ENCODE measurements around the gene RREB1.

Gene RREB1

DNA sequence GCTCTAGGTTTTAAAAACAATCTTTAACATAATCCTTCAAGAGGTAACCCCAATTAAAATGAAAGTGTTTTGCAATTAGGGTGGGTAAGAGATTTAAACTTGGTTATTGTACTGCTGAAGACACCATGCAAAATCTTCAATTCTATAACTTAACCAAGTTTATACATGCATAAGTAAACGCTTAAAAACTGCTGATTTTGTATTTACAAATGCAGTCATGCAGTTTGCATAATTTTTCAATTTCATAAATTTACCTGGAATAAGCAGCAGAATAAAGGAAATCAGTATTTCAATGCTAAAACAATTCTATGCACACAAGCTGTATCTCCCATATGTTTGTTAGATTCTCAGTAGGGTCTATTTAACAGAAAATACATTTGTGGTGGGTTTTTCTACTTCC is 182.3 kb downstream of the RREB1 start:
- Histone ChIP-seq H3K4me2 (ENCODE audit: low read depth, low read length, poor library complexity, severe bottlenecking) (no peak overlapping the region), H3K27me3 (ENCODE audit: low read length) (no peaks in the 10 kb centered on the region), H4K20me1 (ENCODE audit: low read depth, low read length) (no peaks in the 10 kb centered on the region), H3K4me3 (ENCODE audit: insufficient read depth, low read length, poor library complexity, severe bottlenecking) (no peak overlapping the region), H3K36me3 (ENCODE audit: low read length) (peaks cover 67% of the 10 kb centered on the region), H2AFZ (ENCODE audit: low read depth, low read length, severe bottlenecking) (no peak overlapping the region), H3K9ac (ENCODE audit: low read length) (no peak overlapping the region), H3K79me2 (ENCODE audit: insufficient read depth, low read length) (0 out of 2 replicates have a peak, but pooled peaks cover under 1% of the 10 kb centered on the region), H3F3A (ENCODE audit: insufficient read depth) (peaks cover 6% of the 10 kb centered on the region; the same call in 1 of the 2 replicates), H3K27ac (ENCODE audit: low read depth, low read length) (no peak overlapping the region), H3K9me3 (ENCODE audit: insufficient read depth, low read length) (no peaks in the 10 kb centered on the region), H3K9me2 (replicated peaks; ENCODE audit: insufficient read depth, low read length) (no peaks in the 10 kb centered on the region)
- no peak for TF ChIP-seq EZH2phosphoT487 (conservative IDR thresholded peaks at IDR 0.05; ENCODE audit: low read length)
- TF ChIP-seq, protein P1, sequence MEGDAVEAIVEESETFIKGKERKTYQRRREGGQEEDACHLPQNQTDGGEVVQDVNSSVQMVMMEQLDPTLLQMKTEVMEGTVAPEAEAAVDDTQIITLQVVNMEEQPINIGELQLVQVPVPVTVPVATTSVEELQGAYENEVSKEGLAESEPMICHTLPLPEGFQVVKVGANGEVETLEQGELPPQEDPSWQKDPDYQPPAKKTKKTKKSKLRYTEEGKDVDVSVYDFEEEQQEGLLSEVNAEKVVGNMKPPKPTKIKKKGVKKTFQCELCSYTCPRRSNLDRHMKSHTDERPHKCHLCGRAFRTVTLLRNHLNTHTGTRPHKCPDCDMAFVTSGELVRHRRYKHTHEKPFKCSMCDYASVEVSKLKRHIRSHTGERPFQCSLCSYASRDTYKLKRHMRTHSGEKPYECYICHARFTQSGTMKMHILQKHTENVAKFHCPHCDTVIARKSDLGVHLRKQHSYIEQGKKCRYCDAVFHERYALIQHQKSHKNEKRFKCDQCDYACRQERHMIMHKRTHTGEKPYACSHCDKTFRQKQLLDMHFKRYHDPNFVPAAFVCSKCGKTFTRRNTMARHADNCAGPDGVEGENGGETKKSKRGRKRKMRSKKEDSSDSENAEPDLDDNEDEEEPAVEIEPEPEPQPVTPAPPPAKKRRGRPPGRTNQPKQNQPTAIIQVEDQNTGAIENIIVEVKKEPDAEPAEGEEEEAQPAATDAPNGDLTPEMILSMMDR (IDR thresholded peaks at IDR 0.05; ENCODE audit: insufficient read depth, low read length, poor library complexity, severe bottlenecking), result no peak

DNA sequence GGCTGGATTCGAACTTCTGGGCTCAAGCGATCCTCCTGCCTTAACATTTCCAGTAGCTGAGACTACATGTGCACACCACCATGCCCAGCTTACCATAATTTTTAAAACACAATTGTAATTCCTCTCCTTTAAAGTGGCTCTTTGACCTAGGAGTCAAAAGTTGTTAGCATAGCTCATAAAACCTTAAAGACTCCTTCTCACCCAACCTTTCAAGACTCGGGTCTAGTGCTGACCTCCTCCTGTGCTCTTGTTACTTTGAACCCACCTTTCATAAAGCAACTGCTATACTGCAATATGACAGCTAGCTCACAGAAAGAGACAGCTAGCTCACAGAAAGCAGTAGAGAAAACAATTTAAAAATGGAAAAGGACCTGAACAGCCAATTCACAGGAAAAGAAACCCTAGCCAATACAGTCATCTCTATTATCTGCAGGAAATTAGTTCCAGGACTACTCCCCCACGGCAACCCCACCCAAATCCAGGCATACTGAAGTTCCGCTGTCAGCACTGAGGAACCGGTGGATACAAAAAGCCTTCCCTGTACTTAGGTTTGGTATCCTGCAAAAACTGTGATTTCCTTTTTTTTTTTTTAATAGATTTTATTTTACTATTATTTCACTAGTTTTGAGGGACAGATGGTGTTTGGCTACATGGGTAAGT is 185.0 kb downstream of the RREB1 start:
- Histone ChIP-seq H4K20me1 (ENCODE audit: low read depth, low read length) (no peaks in the 10 kb centered on the region), H3K4me2 (ENCODE audit: low read depth, low read length, poor library complexity, severe bottlenecking) (no peak overlapping the region), H3K36me3 (ENCODE audit: low read length) (peaks cover 74% of the 10 kb centered on the region), H2AFZ (ENCODE audit: low read depth, low read length, severe bottlenecking) (no peak overlapping the region), H3F3A (ENCODE audit: insufficient read depth) (peaks cover 10% of the 10 kb centered on the region; the same call in 1 of the 2 replicates), H3K27ac (ENCODE audit: low read depth, low read length) (no peak overlapping the region), H3K9me3 (ENCODE audit: insufficient read depth, low read length) (no peaks in the 10 kb centered on the region), H3K4me3 (ENCODE audit: insufficient read depth, low read length, poor library complexity, severe bottlenecking) (no peak overlapping the region), H3K79me2 (ENCODE audit: insufficient read depth, low read length) (peaks cover 10% of the 10 kb centered on the region), H3K9ac (ENCODE audit: low read length) (no peak overlapping the region), H3K9me2 (replicated peaks; ENCODE audit: insufficient read depth, low read length) (no peaks in the 10 kb centered on the region), H3K27me3 (ENCODE audit: low read length) (no peaks in the 10 kb centered on the region)
- no peak for TF ChIP-seq EZH2phosphoT487 (conservative IDR thresholded peaks at IDR 0.05; ENCODE audit: low read length)
- TF ChIP-seq, protein P1 (IDR thresholded peaks at IDR 0.05; ENCODE audit: insufficient read depth, low read length, poor library complexity, severe bottlenecking), result no peak

DNA sequence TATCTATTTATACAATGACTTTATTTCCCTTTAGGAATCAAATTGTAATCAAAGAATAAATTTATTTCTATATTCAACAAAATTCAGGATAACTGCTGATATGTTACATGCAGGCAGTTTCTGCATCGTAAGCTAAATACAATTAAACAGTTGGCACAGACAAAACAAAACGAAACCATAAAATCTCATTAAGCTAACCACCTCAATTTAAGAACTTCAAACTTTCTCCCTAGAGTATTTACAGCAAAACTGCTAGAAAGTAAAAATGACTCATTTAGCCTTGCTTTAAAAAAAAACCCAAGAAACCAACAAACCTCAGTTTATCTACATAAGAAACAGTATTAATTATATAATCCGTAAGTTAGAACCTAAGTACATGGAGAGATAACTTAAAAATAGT is 188.2 kb downstream of the RREB1 start:
- no peaks in the 10 kb centered on the region for H3K9me3 ChIP-seq (ENCODE audit: insufficient read depth, low read length)
- H3K27me3 ChIP-seq (ENCODE audit: low read length), result no peaks in the 10 kb centered on the region
- TF ChIP-seq, protein P1 (IDR thresholded peaks at IDR 0.05; ENCODE audit: insufficient read depth, low read length, poor library complexity, severe bottlenecking), result no peak
- TF ChIP-seq EZH2phosphoT487 (conservative IDR thresholded peaks at IDR 0.05; ENCODE audit: low read length), result no peak
- no peak overlapping the region for H3K4me3 ChIP-seq (ENCODE audit: insufficient read depth, low read length, poor library complexity, severe bottlenecking)
- 0 out of 2 replicates have a peak, but pooled peaks cover 6% of the 10 kb centered on the region for H3F3A ChIP-seq (ENCODE audit: insufficient read depth)
- H2AFZ ChIP-seq (ENCODE audit: low read depth, low read length, severe bottlenecking), result no peak overlapping the region
- no peak overlapping the region for H3K4me2 ChIP-seq (ENCODE audit: low read depth, low read length, poor library complexity, severe bottlenecking)
- peaks cover 7% of the 10 kb centered on the region; the same call in 1 of the 2 replicates for H4K20me1 ChIP-seq (ENCODE audit: low read depth, low read length)
- H3K36me3 ChIP-seq (ENCODE audit: low read length), result peaks cover 70% of the 10 kb centered on the region
- H3K27ac ChIP-seq (ENCODE audit: low read depth, low read length), result no peak overlapping the region
- H3K9me2 ChIP-seq (replicated peaks; ENCODE audit: insufficient read depth, low read length), result no peaks in the 10 kb centered on the region
- peaks cover 12% of the 10 kb centered on the region for H3K79me2 ChIP-seq (ENCODE audit: insufficient read depth, low read length)
- H3K9ac ChIP-seq (ENCODE audit: low read length), result no peak overlapping the region
